Measurements from ENCODE around the gene PDE11A.
A peak's percentile ranks its signal among the peaks of the same experiment; 100 is the strongest.

The PDE11A gene

DNA sequence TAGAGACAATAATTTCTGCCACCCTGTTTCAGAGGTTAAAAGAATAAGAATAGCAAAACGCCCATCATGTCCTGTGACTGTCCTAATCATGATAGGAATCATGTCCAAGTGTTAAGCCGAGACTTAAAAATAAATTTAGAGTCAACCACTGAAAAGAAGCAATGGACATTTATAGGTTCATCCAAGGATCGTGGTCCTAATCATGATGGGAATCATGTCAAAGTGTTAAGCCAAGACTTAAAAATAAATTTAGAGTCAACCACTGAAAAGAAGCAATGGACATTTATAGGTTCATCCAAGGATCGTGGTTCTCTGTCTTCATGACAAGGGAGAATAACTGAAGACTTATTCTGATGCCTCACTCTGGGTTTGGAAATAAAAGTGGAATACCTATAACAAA, 73.6 kb downstream of the PDE11A start:
- TF ChIP-seq TCF4 (CRISPR knock-in tag; IDR thresholded peaks at IDR 0.05; ENCODE audit: borderline replicate concordance) (no peak), ZNF8 (CRISPR knock-in tag; IDR thresholded peaks at IDR 0.05) (no peak), OSR1 (CRISPR knock-in tag; IDR thresholded peaks at IDR 0.05) (no peak), ZFP30 (CRISPR knock-in tag; IDR thresholded peaks at IDR 0.05) (no peak), RARB (CRISPR knock-in tag; IDR thresholded peaks at IDR 0.05) (no peak), PPARA (CRISPR knock-in tag; IDR thresholded peaks at IDR 0.05; ENCODE audit: borderline replicate concordance) (no peak), ZC3H10 (CRISPR knock-in tag; IDR thresholded peaks at IDR 0.05) (no peak), TOX (CRISPR knock-in tag; IDR thresholded peaks at IDR 0.05; ENCODE audit: borderline replicate concordance) (no peak), GLIS3 (CRISPR knock-in tag; IDR thresholded peaks at IDR 0.05) (no peak), ZNF565 (CRISPR knock-in tag; conservative IDR thresholded peaks at IDR 0.05; ENCODE audit: low read depth) (no peak), ESRRG (CRISPR knock-in tag; IDR thresholded peaks at IDR 0.05) (no peak), ISL1 (CRISPR knock-in tag; IDR thresholded peaks at IDR 0.05) (no peak), SNAI2 (CRISPR knock-in tag; IDR thresholded peaks at IDR 0.05) (no peak)
- TF ChIP-seq, protein P1, sequence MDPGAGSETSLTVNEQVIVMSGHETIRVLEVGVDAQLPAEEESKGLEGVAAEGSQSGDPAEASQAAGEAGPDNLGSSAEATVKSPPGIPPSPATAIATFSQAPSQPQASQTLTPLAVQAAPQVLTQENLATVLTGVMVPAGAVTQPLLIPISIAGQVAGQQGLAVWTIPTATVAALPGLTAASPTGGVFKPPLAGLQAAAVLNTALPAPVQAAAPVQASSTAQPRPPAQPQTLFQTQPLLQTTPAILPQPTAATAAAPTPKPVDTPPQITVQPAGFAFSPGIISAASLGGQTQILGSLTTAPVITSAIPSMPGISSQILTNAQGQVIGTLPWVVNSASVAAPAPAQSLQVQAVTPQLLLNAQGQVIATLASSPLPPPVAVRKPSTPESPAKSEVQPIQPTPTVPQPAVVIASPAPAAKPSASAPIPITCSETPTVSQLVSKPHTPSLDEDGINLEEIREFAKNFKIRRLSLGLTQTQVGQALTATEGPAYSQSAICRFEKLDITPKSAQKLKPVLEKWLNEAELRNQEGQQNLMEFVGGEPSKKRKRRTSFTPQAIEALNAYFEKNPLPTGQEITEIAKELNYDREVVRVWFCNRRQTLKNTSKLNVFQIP (CRISPR knock-in tag; IDR thresholded peaks at IDR 0.05; ENCODE audit: borderline replicate concordance, low read depth): no peak
- TF ChIP-seq, protein P2, sequence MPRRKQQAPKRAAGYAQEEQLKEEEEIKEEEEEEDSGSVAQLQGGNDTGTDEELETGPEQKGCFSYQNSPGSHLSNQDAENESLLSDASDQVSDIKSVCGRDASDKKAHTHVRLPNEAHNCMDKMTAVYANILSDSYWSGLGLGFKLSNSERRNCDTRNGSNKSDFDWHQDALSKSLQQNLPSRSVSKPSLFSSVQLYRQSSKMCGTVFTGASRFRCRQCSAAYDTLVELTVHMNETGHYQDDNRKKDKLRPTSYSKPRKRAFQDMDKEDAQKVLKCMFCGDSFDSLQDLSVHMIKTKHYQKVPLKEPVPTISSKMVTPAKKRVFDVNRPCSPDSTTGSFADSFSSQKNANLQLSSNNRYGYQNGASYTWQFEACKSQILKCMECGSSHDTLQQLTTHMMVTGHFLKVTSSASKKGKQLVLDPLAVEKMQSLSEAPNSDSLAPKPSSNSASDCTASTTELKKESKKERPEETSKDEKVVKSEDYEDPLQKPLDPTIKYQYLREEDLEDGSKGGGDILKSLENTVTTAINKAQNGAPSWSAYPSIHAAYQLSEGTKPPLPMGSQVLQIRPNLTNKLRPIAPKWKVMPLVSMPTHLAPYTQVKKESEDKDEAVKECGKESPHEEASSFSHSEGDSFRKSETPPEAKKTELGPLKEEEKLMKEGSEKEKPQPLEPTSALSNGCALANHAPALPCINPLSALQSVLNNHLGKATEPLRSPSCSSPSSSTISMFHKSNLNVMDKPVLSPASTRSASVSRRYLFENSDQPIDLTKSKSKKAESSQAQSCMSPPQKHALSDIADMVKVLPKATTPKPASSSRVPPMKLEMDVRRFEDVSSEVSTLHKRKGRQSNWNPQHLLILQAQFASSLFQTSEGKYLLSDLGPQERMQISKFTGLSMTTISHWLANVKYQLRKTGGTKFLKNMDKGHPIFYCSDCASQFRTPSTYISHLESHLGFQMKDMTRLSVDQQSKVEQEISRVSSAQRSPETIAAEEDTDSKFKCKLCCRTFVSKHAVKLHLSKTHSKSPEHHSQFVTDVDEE (CRISPR knock-in tag; IDR thresholded peaks at IDR 0.05): no peak
- TF ChIP-seq, protein P3, sequence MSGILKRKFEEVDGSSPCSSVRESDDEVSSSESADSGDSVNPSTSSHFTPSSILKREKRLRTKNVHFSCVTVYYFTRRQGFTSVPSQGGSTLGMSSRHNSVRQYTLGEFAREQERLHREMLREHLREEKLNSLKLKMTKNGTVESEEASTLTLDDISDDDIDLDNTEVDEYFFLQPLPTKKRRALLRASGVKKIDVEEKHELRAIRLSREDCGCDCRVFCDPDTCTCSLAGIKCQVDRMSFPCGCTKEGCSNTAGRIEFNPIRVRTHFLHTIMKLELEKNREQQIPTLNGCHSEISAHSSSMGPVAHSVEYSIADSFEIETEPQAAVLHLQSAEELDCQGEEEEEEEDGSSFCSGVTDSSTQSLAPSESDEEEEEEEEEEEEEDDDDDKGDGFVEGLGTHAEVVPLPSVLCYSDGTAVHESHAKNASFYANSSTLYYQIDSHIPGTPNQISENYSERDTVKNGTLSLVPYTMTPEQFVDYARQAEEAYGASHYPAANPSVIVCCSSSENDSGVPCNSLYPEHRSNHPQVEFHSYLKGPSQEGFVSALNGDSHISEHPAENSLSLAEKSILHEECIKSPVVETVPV (CRISPR knock-in tag; IDR thresholded peaks at IDR 0.05): no peak
- TF ChIP-seq, protein P4, sequence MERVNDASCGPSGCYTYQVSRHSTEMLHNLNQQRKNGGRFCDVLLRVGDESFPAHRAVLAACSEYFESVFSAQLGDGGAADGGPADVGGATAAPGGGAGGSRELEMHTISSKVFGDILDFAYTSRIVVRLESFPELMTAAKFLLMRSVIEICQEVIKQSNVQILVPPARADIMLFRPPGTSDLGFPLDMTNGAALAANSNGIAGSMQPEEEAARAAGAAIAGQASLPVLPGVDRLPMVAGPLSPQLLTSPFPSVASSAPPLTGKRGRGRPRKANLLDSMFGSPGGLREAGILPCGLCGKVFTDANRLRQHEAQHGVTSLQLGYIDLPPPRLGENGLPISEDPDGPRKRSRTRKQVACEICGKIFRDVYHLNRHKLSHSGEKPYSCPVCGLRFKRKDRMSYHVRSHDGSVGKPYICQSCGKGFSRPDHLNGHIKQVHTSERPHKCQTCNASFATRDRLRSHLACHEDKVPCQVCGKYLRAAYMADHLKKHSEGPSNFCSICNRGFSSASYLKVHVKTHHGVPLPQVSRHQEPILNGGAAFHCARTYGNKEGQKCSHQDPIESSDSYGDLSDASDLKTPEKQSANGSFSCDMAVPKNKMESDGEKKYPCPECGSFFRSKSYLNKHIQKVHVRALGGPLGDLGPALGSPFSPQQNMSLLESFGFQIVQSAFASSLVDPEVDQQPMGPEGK (CRISPR knock-in tag; IDR thresholded peaks at IDR 0.05; ENCODE audit: borderline replicate concordance): no peak
- no peak for ATAC-seq

DNA sequence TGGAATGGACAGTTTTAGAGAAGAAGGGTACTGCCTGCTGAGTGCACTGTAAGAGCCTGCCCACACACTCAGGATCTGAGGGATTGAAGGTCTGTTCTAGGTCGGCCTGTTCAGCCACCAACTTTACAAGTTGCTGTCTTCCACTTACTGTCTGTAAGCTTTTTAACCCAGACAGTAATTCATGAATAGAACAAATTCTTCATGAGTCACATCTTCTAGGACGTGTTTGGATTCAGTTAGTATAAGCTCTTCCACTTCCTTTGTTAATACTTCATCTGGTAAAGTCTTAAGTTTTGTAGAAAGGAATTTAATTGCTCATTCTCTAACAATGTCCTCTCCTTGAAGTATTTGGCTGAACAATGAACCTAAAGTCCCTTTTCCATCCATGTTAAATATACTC, 74.6 kb downstream of the PDE11A start:
- TF ChIP-seq, protein P4 (CRISPR knock-in tag; IDR thresholded peaks at IDR 0.05; ENCODE audit: borderline replicate concordance): no peak
- TF ChIP-seq RARB (CRISPR knock-in tag; IDR thresholded peaks at IDR 0.05) (no peak), ISL1 (CRISPR knock-in tag; IDR thresholded peaks at IDR 0.05) (0 out of 2 replicates have a peak, but pooled peaks have one; percentile 28)
- peak; percentile 90 for ATAC-seq

DNA sequence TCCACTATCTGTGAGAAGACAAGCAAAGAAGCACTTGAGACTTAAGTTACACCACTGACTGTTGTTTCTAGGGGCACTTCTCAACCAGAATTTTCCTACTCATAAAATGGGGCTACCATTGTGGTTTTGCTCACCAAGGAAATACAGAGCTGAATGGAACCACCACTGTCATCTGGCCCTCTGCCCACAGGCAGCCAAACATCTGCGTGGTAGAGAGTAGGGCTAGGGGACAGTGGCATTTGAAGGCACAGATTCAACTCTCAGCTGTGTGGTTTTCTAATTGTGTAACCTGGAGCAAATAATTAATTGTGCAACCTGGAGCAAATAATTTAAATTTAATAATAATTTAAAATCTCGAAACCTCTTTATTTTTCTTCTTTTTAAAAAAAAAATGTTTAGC, 79.6 kb downstream of the PDE11A start:
- TF ChIP-seq RARB (CRISPR knock-in tag; IDR thresholded peaks at IDR 0.05) (no peak), PPARA (CRISPR knock-in tag; IDR thresholded peaks at IDR 0.05; ENCODE audit: borderline replicate concordance) (no peak), ZFP3 (CRISPR knock-in tag; IDR thresholded peaks at IDR 0.05) (no peak), ARNTL (CRISPR knock-in tag; IDR thresholded peaks at IDR 0.05; ENCODE audit: borderline replicate concordance, low read depth) (no peak)
- TF ChIP-seq, protein P4 (CRISPR knock-in tag; IDR thresholded peaks at IDR 0.05; ENCODE audit: borderline replicate concordance): no peak
- TF ChIP-seq, protein P5, sequence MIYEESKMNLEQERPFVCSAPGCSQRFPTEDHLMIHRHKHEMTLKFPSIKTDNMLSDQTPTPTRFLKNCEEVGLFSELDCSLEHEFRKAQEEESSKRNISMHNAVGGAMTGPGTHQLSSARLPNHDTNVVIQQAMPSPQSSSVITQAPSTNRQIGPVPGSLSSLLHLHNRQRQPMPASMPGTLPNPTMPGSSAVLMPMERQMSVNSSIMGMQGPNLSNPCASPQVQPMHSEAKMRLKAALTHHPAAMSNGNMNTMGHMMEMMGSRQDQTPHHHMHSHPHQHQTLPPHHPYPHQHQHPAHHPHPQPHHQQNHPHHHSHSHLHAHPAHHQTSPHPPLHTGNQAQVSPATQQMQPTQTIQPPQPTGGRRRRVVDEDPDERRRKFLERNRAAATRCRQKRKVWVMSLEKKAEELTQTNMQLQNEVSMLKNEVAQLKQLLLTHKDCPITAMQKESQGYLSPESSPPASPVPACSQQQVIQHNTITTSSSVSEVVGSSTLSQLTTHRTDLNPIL (CRISPR knock-in tag; IDR thresholded peaks at IDR 0.05; ENCODE audit: low read depth): no peak
- ATAC-seq: no peak
